Sigmoid colon (tissue), 7 donors: Measurements from ENCODE around the gene TAF11L3. TPM values are rescaled to one million over a fixed set of nuclear protein-coding genes. Genes with fewer than 3 reads are reported as not detected.
"Not testable (repeated sequence)": the region's sequence is repeated elsewhere in the genome, so short reads cannot be mapped to it uniquely, and the experiment has no call there.

Experiments
- DNase-seq: peaks from one replicate; pipeline ENCODE4 v3.0.0-alpha.2; 2019
- H3K27ac ChIP-seq, 4 donors: fragments of 200-600 bp; sonication (generic); one replicate each; pipeline ENCODE4 v1.5.1; 2016 to 2019; ENCODE audit warnings: mild to moderate bottlenecking in 1 of 4
- H3K27me3 ChIP-seq, 3 donors: fragments of 200-600 bp; sonication (generic); one replicate each; pipeline ENCODE4 v1.5.1; 2019; ENCODE audit warnings: mild to moderate bottlenecking in 1 of 3
- H3K36me3 ChIP-seq, 4 donors: fragments of 200-600 bp; sonication (generic); one replicate each; pipeline ENCODE4 v1.5.1; 2016 to 2019
- H3K4me1 ChIP-seq, 4 donors: fragments of 200-600 bp; sonication (generic); one replicate each; pipeline ENCODE4 v1.5.1; 2017 to 2019
- H3K4me3 ChIP-seq, 4 donors: fragments of 200-600 bp; sonication (generic); one replicate each; pipeline ENCODE4 v1.5.1; 2017 to 2019; ENCODE audit warnings: mild to moderate bottlenecking in 2 of 4, moderate library complexity in 1 of 4
- H3K9me3 ChIP-seq, 4 donors: fragments of 200-600 bp in 3 of 4; sonication (generic) in 3 of 4; one replicate each; pipeline versions ENCODE4 v1.5.1 to v1.6.1; 2013 to 2019
- CTCF ChIP-seq, 4 experiments: fragments of 450-650 bp in 3 of 4; fragments of 200-600 bp in 1 of 4; IDR thresholded peaks; one replicate each; pipeline ENCODE4 v1.5.1; 2016 to 2019; ENCODE audit warnings: antibody characterized with exemption in 4 of 4, mild to moderate bottlenecking in 3 of 4, moderate library complexity in 2 of 4
- EP300 ChIP-seq, 4 donors: sonication (generic); formaldehyde crosslinking; IDR thresholded peaks; one replicate each; pipeline ENCODE4 v1.6.1; 2017; ENCODE audit warnings: antibody characterized with exemption in 4 of 4
- POLR2A ChIP-seq, 2 donors: fragments of 450-650 bp; IDR thresholded peaks; one replicate each; pipeline ENCODE4 v1.6.1; 2016; ENCODE audit warnings: antibody characterized with exemption in 2 of 2, mild to moderate bottlenecking in 2 of 2, moderate library complexity in 2 of 2
- POLR2AphosphoS5 ChIP-seq, 4 donors: sonication (generic); formaldehyde crosslinking; IDR thresholded peaks; one replicate each; pipeline ENCODE4 v1.6.1; 2017; ENCODE audit warnings: antibody characterized with exemption in 4 of 4
- WGBS, 2 donors: extraction: QIAGEN DNeasy Blood & Tissue Kit; methylation state at CpG; one replicate each; pipeline ENCODE4 v1.1.7; 2013; 5-methylcytosine and 5-hydroxymethylcytosine counted together
- intact Hi-C: fragments of 100-400 bp; cut with DNase I; formaldehyde crosslinking; loops from one replicate; pipeline ENCODE4 v1.15.1; 2023
- polyA plus RNA-seq, 3 donors: library from polyadenylated mRNA; stranded (reverse); fragments of 200-250 nt; gene quantifications; one replicate each; pipeline ENCODE4 v1.2.3, GENCODE V29; 2013
- small RNA-seq, 3 donors: library from RNA; depleted of rRNA; stranded (forward); fragments of <200 nt; gene quantifications; one replicate each; pipeline ENCODE3, GENCODE V24; 2016
- total RNA-seq, 4 donors: library from RNA; depleted of rRNA; stranded (reverse); fragments of >200 nt; gene quantifications; one replicate each; pipeline ENCODE4 v1.1.0, GENCODE V29; 2016
- donor health status: healthy with polysubstance abuse.
- donor health status: Bipolar disorder and iron deficiency.
- donor health status: healthy.

Gene TAF11L3
- total and polyA plus RNA-seq, 7 donors: not detected

GRCh38 chr5:17511775-17512325, 6.3 kb upstream of the TAF11L3 start:
- H3K27me3 ChIP-seq: no peaks in the 10 kb centered on the region
- H3K9me3 ChIP-seq: no peaks in the 10 kb centered on the region
- WGBS, 2 donors: 93 to 96% methylated on average over 17 of the region's 17 CpGs
- TF ChIP-seq POLR2A (IDR thresholded peaks at IDR 0.05) (no peak), POLR2AphosphoS5 (IDR thresholded peaks at IDR 0.05) (no peak), CTCF (IDR thresholded peaks at IDR 0.05) (no peak), EP300 (IDR thresholded peaks at IDR 0.05) (no peak)
- no peaks in the 10 kb centered on the region for H3K4me1 ChIP-seq
- H3K4me3 ChIP-seq: no peak overlapping the region
- no peak for DNase-seq
- no peak overlapping the region for H3K27ac ChIP-seq
- H3K36me3 ChIP-seq: no peaks in the 10 kb centered on the region
- intact Hi-C loops: no loop called here

GRCh38 chr5:17517526-17517925, 641 bp upstream of the TAF11L3 start:
- H3K4me1 ChIP-seq, H3K27me3 ChIP-seq, H3K9me3 ChIP-seq, H3K4me3 ChIP-seq, H3K36me3 ChIP-seq, intact Hi-C loops, DNase-seq, H3K27ac ChIP-seq: not testable (repeated sequence)
- 71 to 86% methylated on average over 9 to 10 of the region's 12 CpGs for WGBS, 2 donors

DNA sequence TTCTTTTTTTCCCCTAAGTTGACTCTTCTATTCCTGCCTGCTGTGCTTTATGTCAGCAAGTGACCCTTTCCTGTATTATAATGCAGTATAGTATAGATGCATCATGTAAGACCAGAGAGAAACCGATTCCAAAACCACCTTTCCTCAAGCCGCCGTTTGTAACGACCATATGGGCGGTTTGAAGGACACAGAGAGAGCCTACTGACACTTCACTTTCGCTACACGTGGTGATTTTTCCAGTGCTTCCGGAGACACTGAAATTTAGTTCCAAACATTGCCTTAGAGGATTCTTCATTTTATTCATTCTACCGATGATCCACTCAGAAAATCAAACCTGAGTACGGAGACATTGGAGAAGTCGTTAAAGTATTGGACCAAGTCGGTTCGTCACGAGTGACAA, 1.3 kb downstream of the TAF11L3 start:
- H3K27ac ChIP-seq, DNase-seq, H3K9me3 ChIP-seq, intact Hi-C loops, H3K4me3 ChIP-seq, H3K4me1 ChIP-seq, H3K27me3 ChIP-seq, H3K36me3 ChIP-seq: not testable (repeated sequence)
- WGBS, 2 donors: 93 to 97% methylated on average over 8 of the region's 14 CpGs

- intact Hi-C loops, H3K4me3 ChIP-seq, H3K27me3 ChIP-seq, H3K27ac ChIP-seq, DNase-seq, H3K9me3 ChIP-seq, H3K4me1 ChIP-seq, H3K36me3 ChIP-seq: not testable (repeated sequence)
- no CpG with 5 or more reads among the region's 15 CpGs for WGBS, 2 donors
Measured at GRCh38 chr5:17521501-17521900, 3.3 kb downstream of the TAF11L3 start, which contains the start of gene TAF11L4. Gene TAF11L4, plus strand, starts transcription at chr5:17521801.

GRCh38 chr5:17524935-17525334, 6.8 kb downstream of the TAF11L3 start, which contains the start of gene TAF11L5:
Gene TAF11L5, plus strand, starts transcription at chr5:17525235.
- DNase-seq, H3K9me3 ChIP-seq, intact Hi-C loops, H3K4me3 ChIP-seq, H3K4me1 ChIP-seq, H3K36me3 ChIP-seq, H3K27ac ChIP-seq, H3K27me3 ChIP-seq: not testable (repeated sequence)
- no CpG with 5 or more reads among the region's 15 CpGs for WGBS, 2 donors

- intact Hi-C loops, H3K36me3 ChIP-seq, H3K9me3 ChIP-seq, H3K4me1 ChIP-seq, H3K27me3 ChIP-seq, H3K4me3 ChIP-seq, H3K27ac ChIP-seq: not testable (repeated sequence)
- WGBS, 2 donors: 94 to 95% methylated on average over 9 of the region's 17 CpGs
- peak; percentile 77 for DNase-seq
Measured at GRCh38 chr5:17526504-17526903, 8.3 kb downstream of the TAF11L3 start.

DNA sequence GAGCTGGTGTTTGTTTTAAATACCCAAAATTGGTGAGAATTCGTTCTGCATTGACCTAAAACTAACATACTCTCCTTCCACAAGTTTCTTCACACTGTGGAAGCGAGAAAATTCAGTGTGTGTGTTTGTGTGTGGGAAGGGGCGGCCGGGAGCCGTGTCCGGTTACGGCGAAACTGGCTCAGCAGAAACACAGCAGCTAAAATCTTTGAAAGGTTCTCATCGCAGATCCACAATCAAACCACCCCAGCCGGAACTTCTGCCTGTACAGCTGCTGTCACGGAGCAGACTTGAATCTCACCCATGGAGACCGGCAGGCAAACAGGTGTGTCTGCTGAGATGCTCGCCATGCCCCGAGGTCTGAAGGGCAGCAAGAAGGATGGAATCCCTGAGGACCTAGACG, 10.2 kb downstream of the TAF11L3 start, which contains the start of gene TAF11L6:
TAF11L6 (plus strand) TSS at position 301 of the 400 bp plus-strand sequence.
- H3K4me3 ChIP-seq, H3K4me1 ChIP-seq, H3K9me3 ChIP-seq, intact Hi-C loops, DNase-seq, H3K36me3 ChIP-seq, H3K27ac ChIP-seq, H3K27me3 ChIP-seq: not testable (repeated sequence)
- WGBS, 2 donors: no CpG with 5 or more reads among the region's 15 CpGs

Small RNA genes lying within 50 kb of the gene (small RNA-seq; reads per million reads assigned to genes)
- gene AC106774.3: 0 reads per million in 3 donors

Other genes starting within 250 kb of the TAF11L3 start
- not detected for gene TAF11L2, start 20.1 kb upstream of the TAF11L3 start, total RNA-seq
- not detected for gene TAF11L2, start 20.1 kb upstream of the TAF11L3 start, polyA plus RNA-seq
- not detected for gene TAF11L4, start 3.4 kb downstream of the TAF11L3 start, total RNA-seq
- not detected for gene TAF11L4, start 3.4 kb downstream of the TAF11L3 start, polyA plus RNA-seq
- not detected for gene TAF11L5, start 6.9 kb downstream of the TAF11L3 start, total RNA-seq
- not detected for gene TAF11L5, start 6.9 kb downstream of the TAF11L3 start, polyA plus RNA-seq
- not detected for gene TAF11L6, start 10.3 kb downstream of the TAF11L3 start, total RNA-seq
- not detected for gene TAF11L6, start 10.3 kb downstream of the TAF11L3 start, polyA plus RNA-seq
- gene TAF11L7, start 67.4 kb downstream of the TAF11L3 start, total RNA-seq: not detected
- gene TAF11L7, start 67.4 kb downstream of the TAF11L3 start, polyA plus RNA-seq: not detected
- not detected for gene TAF11L8, start 72.6 kb downstream of the TAF11L3 start, total RNA-seq
- not detected for gene TAF11L8, start 72.6 kb downstream of the TAF11L3 start, polyA plus RNA-seq
- gene TAF11L9, start 76.0 kb downstream of the TAF11L3 start, total RNA-seq: not detected
- not detected for gene TAF11L9, start 76.0 kb downstream of the TAF11L3 start, polyA plus RNA-seq
- gene TAF11L10, start 79.5 kb downstream of the TAF11L3 start, total RNA-seq: not detected
- not detected for gene TAF11L10, start 79.5 kb downstream of the TAF11L3 start, polyA plus RNA-seq
- gene TAF11L11, start 85.8 kb downstream of the TAF11L3 start, total RNA-seq: not detected
- not detected for gene TAF11L11, start 85.8 kb downstream of the TAF11L3 start, polyA plus RNA-seq
- not detected for gene TAF11L12, start 92.0 kb downstream of the TAF11L3 start, total RNA-seq
- gene TAF11L12, start 92.0 kb downstream of the TAF11L3 start, polyA plus RNA-seq: not detected
- not detected for gene TAF11L13, start 113.7 kb downstream of the TAF11L3 start, total RNA-seq
- gene TAF11L13, start 113.7 kb downstream of the TAF11L3 start, polyA plus RNA-seq: not detected
- gene TAF11L14, start 116.1 kb downstream of the TAF11L3 start, total RNA-seq: not detected
- gene TAF11L14, start 116.1 kb downstream of the TAF11L3 start, polyA plus RNA-seq: not detected